HepG2 (cell line): ENCODE measurements around the gene TMOD2. TPM values are rescaled to one million over a fixed set of nuclear protein-coding genes. Genes with fewer than 3 reads are reported as not detected.

Experiments used
- ATAC-seq: fragments of 200-7000 bp; cut with Tn5 transposase; 3 replicates; pipeline ENCODE4 v1.9.1; 2020; ENCODE audit warnings: mild to moderate bottlenecking, moderate library complexity
- BruUV-seq: library from RNA; stranded (reverse); fragments of 400-500 nt; replicated peaks from 2 replicates; lab custom pipeline; 2021; lab: Mats Ljungman, UMichigan
- CTCF ChIA-PET: fragments of 300-600 bp; formaldehyde crosslinking; extraction: SDS; loops from one replicate; lab custom pipeline; 2021; ENCODE audit warnings: low total read pairs, inconsistent platforms, low intra/inter-chr PET ratio; lab: Yijun Ruan, JAX
- POLR2A ChIA-PET: fragments of 350-600 bp; sonication (Branson Sonifier 250); formaldehyde crosslinking; loops from one replicate; lab custom pipeline; 2020; ENCODE audit warnings: antibody characterized with exemption, inconsistent platforms; lab: Yijun Ruan, JAX
- DNase-seq: peaks from one replicate; pipeline ENCODE4 v3.0.0-alpha.2; 2015; ENCODE audit warnings: low spot score
- FAIRE-seq: peaks from 3 replicates; lab custom pipeline; 2011; peaks lifted over from hg19 to GRCh38; lab: Jason Lieb, UNC
- H2AFZ ChIP-seq: one replicate; pipeline ENCODE4 v1.6.1; 2011; ENCODE audit warnings: low read length, inconsistent platforms
- H3K27ac ChIP-seq: fragments of 300-600 bp; 3 replicates; pipeline ENCODE4 v1.8.0; 2011; ENCODE audit warnings: mixed run types, mild to moderate bottlenecking, mixed read lengths, low read length, inconsistent platforms; ENCODE audit not compliant: insufficient read depth; ENCODE audit errors: extremely low read length
- H3K27me3 ChIP-seq, 2 experiments: fragments of 200-600 bp in 1 of 2; 2 replicates in 1 of 2; 3 replicates in 1 of 2; pipeline versions ENCODE4 v1.6.0 to v1.8.0; 2011; ENCODE audit warnings: low read length in 2 of 2, mild to moderate bottlenecking in 2 of 2, moderate library complexity in 2 of 2, inconsistent platforms in 1 of 2; ENCODE audit not compliant: insufficient read depth in 2 of 2, control insufficient read depth in 1 of 2
- H3K36me3 ChIP-seq, 2 experiments: fragments of 200-600 bp in 1 of 2; replicated peaks in 1 of 2; 2 replicates in 1 of 2; 3 replicates in 1 of 2; pipeline versions ENCODE4 v1.5.1 to v1.8.0; 2011; ENCODE audit warnings: low read length in 2 of 2, inconsistent platforms in 1 of 2; ENCODE audit not compliant: insufficient read depth in 2 of 2, control insufficient read depth in 1 of 2
- H3K4me1 ChIP-seq: 2 replicates; pipeline ENCODE4 v1.5.1; 2012; ENCODE audit warnings: low read length, inconsistent platforms; ENCODE audit not compliant: insufficient read depth
- H3K4me2 ChIP-seq: 2 replicates; pipeline ENCODE4 v1.6.0; 2011; ENCODE audit warnings: low read depth, low read length, inconsistent platforms
- H3K4me3 ChIP-seq, 3 experiments: fragments of 200-600 bp in 1 of 3; sonication (generic), shearing (Covaris generic) in 1 of 3; replicated peaks in 1 of 3; 2 replicates each; pipeline ENCODE4 v1.5.1; 2011 to 2016; ENCODE audit warnings: low read length in 3 of 3, inconsistent platforms in 2 of 3, low read depth in 2 of 3, mild to moderate bottlenecking in 2 of 3, control low read depth in 1 of 3, mixed read lengths in 1 of 3; ENCODE audit not compliant: insufficient read depth in 1 of 3
- H3K79me2 ChIP-seq: one replicate; pipeline ENCODE4 v1.6.1; 2011; ENCODE audit warnings: low read length, inconsistent platforms; ENCODE audit not compliant: insufficient read depth
- H3K9ac ChIP-seq: 2 replicates; pipeline ENCODE4 v1.6.0; 2011; ENCODE audit warnings: mild to moderate bottlenecking, low read depth, low read length, inconsistent platforms; ENCODE audit not compliant: insufficient read depth
- H3K9me3 ChIP-seq: 2 replicates; pipeline ENCODE4 v1.5.1; 2012; ENCODE audit warnings: mild to moderate bottlenecking, low read length
- H4K20me1 ChIP-seq: 2 replicates; pipeline ENCODE4 v1.6.0; 2011; ENCODE audit warnings: inconsistent platforms, mild to moderate bottlenecking, low read length, moderate library complexity; ENCODE audit not compliant: insufficient read depth
- HNRNPLL ChIP-seq: fragments of 200-400 bp; formaldehyde crosslinking; IDR thresholded peaks from 2 replicates; pipeline ENCODE4 v1.6.1; 2017; ENCODE audit warnings: mild to moderate bottlenecking, low read depth, low read length; ENCODE audit not compliant: poor library complexity, severe bottlenecking
- IKZF5 ChIP-seq: IDR thresholded peaks from 2 replicates; pipeline ENCODE4 v1.6.1; 2018; ENCODE audit warnings: missing genetic modification reagents, mild to moderate bottlenecking, missing compliant biosample characterization
- ISL2 ChIP-seq: sonication (generic); formaldehyde crosslinking; IDR thresholded peaks from 2 replicates; pipeline ENCODE4 v1.5.0; 2020; ENCODE audit warnings: missing genetic modification reagents
- MIXL1 ChIP-seq: IDR thresholded peaks from 2 replicates; pipeline ENCODE4 v1.6.1; 2016
- NFE2L2 ChIP-seq: fragments of 150-350 bp; IDR thresholded peaks from 2 replicates; pipeline ENCODE4 v1.6.1; 2014; ENCODE audit warnings: low read length
- RBM22 ChIP-seq: fragments of 200-400 bp; formaldehyde crosslinking; optimal IDR thresholded peaks from 2 replicates; pipeline ENCODE3; 2017; ENCODE audit warnings: mild to moderate bottlenecking, low read length, moderate library complexity
- SAP130 ChIP-seq: IDR thresholded peaks from 2 replicates; pipeline ENCODE4 v1.6.1; 2016; ENCODE audit warnings: low read depth
- TIGD3 ChIP-seq: sonication (generic); formaldehyde crosslinking; IDR thresholded peaks from 2 replicates; pipeline ENCODE4 v1.5.1; 2020; ENCODE audit warnings: mild to moderate bottlenecking, missing genetic modification reagents, borderline replicate concordance
- XRCC5 ChIP-seq: fragments of 200-400 bp; formaldehyde crosslinking; optimal IDR thresholded peaks from 2 replicates; pipeline ENCODE3; 2017; ENCODE audit warnings: mild to moderate bottlenecking, low read length
- ZFP36L2 ChIP-seq: sonication (generic); formaldehyde crosslinking; IDR thresholded peaks from 2 replicates; pipeline ENCODE4 v1.4.0; 2020; ENCODE audit warnings: missing genetic modification reagents
- ZNF430 ChIP-seq: sonication (generic); formaldehyde crosslinking; IDR thresholded peaks from 2 replicates; pipeline ENCODE4 v1.9.0; 2021; ENCODE audit warnings: mild to moderate bottlenecking, missing genetic modification reagents
- ZNF546 ChIP-seq: sonication (generic); formaldehyde crosslinking; conservative IDR thresholded peaks from 2 replicates; pipeline ENCODE4 v1.8.1; 2023; ENCODE audit warnings: mild to moderate bottlenecking, missing genetic modification reagents
- WGBS: methylation state at CpG from one replicate; pipeline ENCODE4 v1.1.6; 2017; ENCODE audit warnings: low lambda C conversion rate; 5-methylcytosine and 5-hydroxymethylcytosine counted together
- in situ Hi-C: cut with HindIII; loops from 2 replicates; pipeline ENCODE4 v1.10.0; 2017; ENCODE audit warnings: low pct_unique_long_range_greater_than_20kb; ENCODE audit not compliant: extremely low pct_ligation_motif_present
- intact Hi-C: fragments of 100-400 bp; cut with micrococcal nuclease; formaldehyde crosslinking; loops from one replicate; pipeline ENCODE4 v1.10.0; 2022; ENCODE audit not compliant: unreplicated experiment
- polyA plus RNA-seq, 8 experiments: library from polyadenylated mRNA; depleted of rRNA in 3 of 8; stranded (reverse) in 7 of 8; unstranded in 1 of 8; fragments of >200 nt; fragmentation: Illumina TruSeq in 4 of 8; extraction: Trizol in 4 of 8; gene quantifications; 2 replicates each; pipeline versions ENCODE4 v1.2.1 to v1.2.3, GENCODE V29; 2011 to 2016; ENCODE audit warnings: low read depth in 4 of 8, missing spikeins in 1 of 8, mixed read lengths in 1 of 8; ENCODE audit not compliant: insufficient read depth in 1 of 8
- total RNA-seq, 5 experiments: library from RNA; depleted of rRNA; stranded (reverse); fragments of >200 nt; fragmentation: Illumina TruSeq; extraction: Trizol; gene quantifications; 2 replicates each; pipeline ENCODE4 v1.2.3, GENCODE V29; 2016; ENCODE audit warnings: low read depth in 1 of 5
- TF ChIP-seq, protein P1 (sequence below): sonication (generic); formaldehyde crosslinking; IDR thresholded peaks from 2 replicates; pipeline ENCODE4 v1.9.0; 2022; ENCODE audit warnings: missing genetic modification reagents, mild to moderate bottlenecking, borderline replicate concordance
- TF ChIP-seq, protein P2 (sequence below): sonication (generic); formaldehyde crosslinking; IDR thresholded peaks from 2 replicates; pipeline ENCODE4 v1.4.0; 2020; ENCODE audit warnings: missing genetic modification reagents, mild to moderate bottlenecking, borderline replicate concordance
- TF ChIP-seq, protein P3 (sequence below): sonication (generic); formaldehyde crosslinking; IDR thresholded peaks from 2 replicates; pipeline ENCODE4 v1.4.0; 2020; ENCODE audit warnings: mild to moderate bottlenecking, missing genetic modification reagents

The TMOD2 gene
- total and polyA plus RNA-seq, 2 of the 13 experiments (the other 11 are each of a cell fraction or from before 2014, with no cell fraction given) = 0.01 to 0.02 TPM

DNA sequence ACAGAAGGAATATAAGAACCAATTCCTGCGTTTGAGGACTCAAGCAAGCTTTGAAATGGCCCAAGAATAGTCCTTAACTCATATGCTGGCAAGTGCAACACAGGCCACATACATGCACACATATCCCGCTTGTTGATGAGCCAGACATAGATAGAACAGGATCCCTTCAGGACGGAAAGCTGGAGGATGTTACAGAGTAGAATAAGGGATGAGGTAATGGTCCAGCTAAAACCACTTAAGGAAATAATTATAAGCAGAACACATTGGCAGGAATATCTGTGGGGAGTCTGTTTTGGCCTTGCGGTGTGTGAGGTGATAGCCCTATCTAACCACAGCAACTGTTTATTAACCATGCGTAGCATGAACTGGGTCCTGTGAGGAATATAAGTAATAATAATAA is 45.1 kb upstream of the TMOD2 start (continued):
- no peak for TF ChIP-seq TIGD3 (CRISPR knock-in tag)
- TF ChIP-seq RBM22 = no peak
- no peak for TF ChIP-seq MIXL1 (CRISPR knock-in tag)
- TF ChIP-seq ZNF430 = no peak
- TF ChIP-seq ZNF546 (CRISPR knock-in tag) = no peak
- no peak for TF ChIP-seq ISL2 (CRISPR knock-in tag)

GRCh38 chr15:51706926-51707608 is 44.3 kb upstream of the TMOD2 start:
- intact Hi-C loops = no loop called here
- Histone ChIP-seq H3K9me3 (no peaks in the 10 kb centered on the region), H3K4me2 (no peak overlapping the region), H4K20me1 (no peaks in the 10 kb centered on the region), H3K27ac (no peak overlapping the region), H3K9ac (no peak overlapping the region), H2AFZ (no peak overlapping the region), H3K79me2 (no peaks in the 10 kb centered on the region), H3K4me1 (peaks cover 12% of the 10 kb centered on the region), H3K36me3 (no peaks in the 10 kb centered on the region), H3K27me3 (no peaks in the 10 kb centered on the region), H3K4me3 (no peak overlapping the region)
- BruUV-seq = no TSS peak
- ATAC-seq (no peak), DNase-seq (no peak), FAIRE-seq (no peak)
- in situ Hi-C loops = no loop called here
- ChIA-PET POLR2A (no interaction called here), CTCF (no interaction called here)
- WGBS = 59% methylated on average over 2 of the region's 2 CpGs
- no peak for TF ChIP-seq ZFP36L2
- TF ChIP-seq, protein P1, sequence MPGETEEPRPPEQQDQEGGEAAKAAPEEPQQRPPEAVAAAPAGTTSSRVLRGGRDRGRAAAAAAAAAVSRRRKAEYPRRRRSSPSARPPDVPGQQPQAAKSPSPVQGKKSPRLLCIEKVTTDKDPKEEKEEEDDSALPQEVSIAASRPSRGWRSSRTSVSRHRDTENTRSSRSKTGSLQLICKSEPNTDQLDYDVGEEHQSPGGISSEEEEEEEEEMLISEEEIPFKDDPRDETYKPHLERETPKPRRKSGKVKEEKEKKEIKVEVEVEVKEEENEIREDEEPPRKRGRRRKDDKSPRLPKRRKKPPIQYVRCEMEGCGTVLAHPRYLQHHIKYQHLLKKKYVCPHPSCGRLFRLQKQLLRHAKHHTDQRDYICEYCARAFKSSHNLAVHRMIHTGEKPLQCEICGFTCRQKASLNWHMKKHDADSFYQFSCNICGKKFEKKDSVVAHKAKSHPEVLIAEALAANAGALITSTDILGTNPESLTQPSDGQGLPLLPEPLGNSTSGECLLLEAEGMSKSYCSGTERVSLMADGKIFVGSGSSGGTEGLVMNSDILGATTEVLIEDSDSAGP = no peak
- TF ChIP-seq, protein P2, sequence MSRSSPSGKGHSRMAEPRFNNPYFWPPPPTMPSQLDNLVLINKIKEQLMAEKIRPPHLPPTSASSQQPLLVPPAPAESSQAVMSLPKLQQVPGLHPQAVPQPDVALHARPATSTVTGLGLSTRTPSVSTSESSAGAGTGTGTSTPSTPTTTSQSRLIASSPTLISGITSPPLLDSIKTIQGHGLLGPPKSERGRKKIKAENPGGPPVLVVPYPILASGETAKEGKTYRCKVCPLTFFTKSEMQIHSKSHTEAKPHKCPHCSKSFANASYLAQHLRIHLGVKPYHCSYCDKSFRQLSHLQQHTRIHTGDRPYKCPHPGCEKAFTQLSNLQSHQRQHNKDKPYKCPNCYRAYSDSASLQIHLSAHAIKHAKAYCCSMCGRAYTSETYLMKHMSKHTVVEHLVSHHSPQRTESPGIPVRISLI (CRISPR knock-in tag) = no peak
- TF ChIP-seq SAP130 (CRISPR knock-in tag) = no peak
- no peak for TF ChIP-seq NFE2L2
- TF ChIP-seq, protein P3, sequence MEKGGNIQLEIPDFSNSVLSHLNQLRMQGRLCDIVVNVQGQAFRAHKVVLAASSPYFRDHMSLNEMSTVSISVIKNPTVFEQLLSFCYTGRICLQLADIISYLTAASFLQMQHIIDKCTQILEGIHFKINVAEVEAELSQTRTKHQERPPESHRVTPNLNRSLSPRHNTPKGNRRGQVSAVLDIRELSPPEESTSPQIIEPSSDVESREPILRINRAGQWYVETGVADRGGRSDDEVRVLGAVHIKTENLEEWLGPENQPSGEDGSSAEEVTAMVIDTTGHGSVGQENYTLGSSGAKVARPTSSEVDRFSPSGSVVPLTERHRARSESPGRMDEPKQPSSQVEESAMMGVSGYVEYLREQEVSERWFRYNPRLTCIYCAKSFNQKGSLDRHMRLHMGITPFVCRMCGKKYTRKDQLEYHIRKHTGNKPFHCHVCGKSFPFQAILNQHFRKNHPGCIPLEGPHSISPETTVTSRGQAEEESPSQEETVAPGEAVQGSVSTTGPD = no peak
- TF ChIP-seq XRCC5 = no peak
- TF ChIP-seq HNRNPLL = no peak
- TF ChIP-seq IKZF5 (CRISPR knock-in tag) = no peak
